GM20431 (cell line): ENCODE results near the gene PDE6G.
"Not testable (repeated sequence)": the region's sequence is repeated elsewhere in the genome, so short reads cannot be mapped to it uniquely, and the experiment has no call there.

ENCODE experiments used
- in situ Hi-C: fragments of 300-500 bp; cut with MseI, MboI; formaldehyde crosslinking; loops from one replicate; pipeline ENCODE4 v1.15.0; 2020; ENCODE audit warnings: low sequenced_read_pairs; ENCODE audit not compliant: unreplicated experiment

The PDE6G gene

DNA sequence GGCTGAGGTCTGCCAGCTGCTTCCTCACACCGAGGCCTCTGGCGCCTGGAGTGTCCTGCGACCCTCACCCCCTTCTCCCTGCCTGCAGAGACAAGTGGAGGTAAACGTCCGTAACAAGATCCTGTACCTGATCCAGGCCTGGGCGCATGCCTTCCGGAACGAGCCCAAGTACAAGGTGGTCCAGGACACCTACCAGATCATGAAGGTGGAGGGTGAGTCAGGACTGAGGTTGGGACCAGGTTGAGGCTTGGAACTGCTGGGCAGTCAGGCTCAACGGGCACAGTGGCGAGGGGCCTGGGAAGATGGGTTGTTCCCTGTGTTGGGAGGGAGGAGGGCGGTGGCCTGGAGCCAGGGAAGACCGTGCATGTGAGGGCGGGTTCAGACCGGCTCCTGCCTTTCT is 32.3 kb upstream of the PDE6G start:
- in situ Hi-C loops = no loop called here

DNA sequence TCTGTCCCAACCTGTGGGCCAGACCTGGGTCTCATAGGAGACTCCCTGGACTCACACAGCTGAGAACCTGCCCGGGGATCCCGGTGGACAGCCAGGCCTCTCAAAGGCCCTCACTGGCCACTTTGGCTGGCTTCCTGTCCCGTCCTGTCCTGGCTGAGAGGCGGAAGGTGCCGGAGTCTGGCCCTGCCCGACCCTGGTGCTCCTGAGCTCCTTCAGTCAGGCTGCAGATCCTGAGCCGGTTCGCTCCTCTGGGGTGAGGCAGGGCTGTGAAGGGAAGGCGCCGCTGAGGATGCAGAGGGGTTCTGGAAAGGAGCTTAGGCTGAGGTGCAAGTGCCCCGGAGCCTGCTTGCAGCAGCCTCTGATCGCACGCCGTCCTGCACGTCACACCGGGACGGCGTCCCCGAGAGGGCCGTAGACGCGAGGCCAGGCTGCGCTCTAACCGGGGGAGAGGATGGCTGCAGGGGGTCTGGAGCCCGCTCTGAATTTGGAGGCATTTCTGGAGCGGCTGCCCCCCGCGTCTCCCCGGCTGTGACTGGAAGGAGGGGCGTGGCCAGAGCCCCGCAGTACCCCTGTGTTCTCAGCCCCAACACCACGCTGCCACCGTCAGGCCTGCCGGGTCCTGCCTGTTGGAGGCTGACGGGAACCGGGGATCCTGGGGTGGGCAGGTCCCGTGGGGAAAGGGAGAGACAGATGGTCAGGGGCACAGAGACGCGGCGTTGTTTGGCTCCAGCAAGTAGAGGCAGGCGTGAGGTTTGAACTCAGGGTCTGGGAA is 31.6 kb upstream of the PDE6G start:
- in situ Hi-C loops = no loop called here

DNA sequence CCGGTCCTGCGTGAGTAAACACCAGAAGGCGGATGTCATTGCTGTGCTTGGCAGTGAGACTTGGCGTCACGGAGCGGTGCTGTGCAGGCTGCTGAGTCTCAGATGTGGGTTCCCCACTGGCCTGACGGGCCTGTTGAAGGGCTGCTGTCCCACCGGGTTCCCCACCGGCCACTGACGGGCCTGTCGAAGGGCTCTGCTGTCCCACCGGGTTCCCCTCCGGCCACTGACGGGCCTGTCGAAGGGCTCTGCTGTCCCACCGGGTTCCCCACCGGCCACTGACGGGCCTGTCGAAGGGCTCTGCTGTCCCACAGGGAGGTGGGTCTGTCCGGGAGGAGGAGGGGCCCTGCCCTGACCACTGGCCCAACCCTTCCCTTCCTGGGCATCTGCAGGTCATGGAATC is 30.3 kb upstream of the PDE6G start:
- in situ Hi-C loops = no loop called here

DNA sequence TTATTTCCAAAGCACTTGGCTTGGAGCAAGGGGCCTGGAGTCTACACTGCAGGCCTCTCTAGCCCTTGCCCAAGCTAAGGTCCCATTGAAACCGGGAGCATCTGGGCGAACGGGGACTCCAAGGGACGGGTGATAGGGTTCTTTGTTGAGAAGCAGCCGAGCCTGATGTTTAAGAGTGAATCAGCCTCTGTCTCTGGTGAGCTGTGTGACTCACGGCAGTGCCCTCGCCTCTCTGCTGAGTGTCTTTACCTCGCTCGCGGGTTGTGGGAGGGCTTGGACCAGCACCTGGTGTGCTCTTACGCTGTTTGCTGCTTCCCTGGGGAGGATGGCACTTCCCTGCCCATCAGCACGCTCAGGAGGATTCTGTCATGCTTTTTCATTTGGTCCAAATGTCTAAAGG is 28.8 kb upstream of the PDE6G start:
- in situ Hi-C loops = no loop called here

DNA sequence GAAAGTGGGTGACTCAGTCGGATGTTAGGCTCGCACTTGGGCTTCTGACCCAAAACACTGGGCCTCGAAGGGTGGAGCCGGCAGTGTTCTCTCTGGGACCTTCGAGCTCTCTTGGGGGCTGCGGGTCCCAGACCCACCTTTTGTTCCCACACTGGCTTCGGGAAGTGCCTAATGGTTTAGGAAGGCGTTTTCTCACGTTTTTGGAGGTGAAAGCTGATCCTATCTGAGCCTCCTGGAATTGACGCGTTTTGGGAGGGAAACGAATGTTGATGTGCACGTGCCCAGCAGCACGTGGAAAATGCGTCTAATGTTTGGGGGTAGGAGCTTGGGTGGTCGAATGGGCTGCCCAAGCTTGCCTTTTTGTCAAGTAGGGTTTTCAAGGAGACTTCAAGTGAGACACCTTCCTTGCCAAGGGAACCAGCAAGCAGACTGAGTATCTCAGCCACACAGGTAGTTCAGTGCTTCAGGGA is 28.1 kb upstream of the PDE6G start:
- in situ Hi-C loops = no loop called here

DNA sequence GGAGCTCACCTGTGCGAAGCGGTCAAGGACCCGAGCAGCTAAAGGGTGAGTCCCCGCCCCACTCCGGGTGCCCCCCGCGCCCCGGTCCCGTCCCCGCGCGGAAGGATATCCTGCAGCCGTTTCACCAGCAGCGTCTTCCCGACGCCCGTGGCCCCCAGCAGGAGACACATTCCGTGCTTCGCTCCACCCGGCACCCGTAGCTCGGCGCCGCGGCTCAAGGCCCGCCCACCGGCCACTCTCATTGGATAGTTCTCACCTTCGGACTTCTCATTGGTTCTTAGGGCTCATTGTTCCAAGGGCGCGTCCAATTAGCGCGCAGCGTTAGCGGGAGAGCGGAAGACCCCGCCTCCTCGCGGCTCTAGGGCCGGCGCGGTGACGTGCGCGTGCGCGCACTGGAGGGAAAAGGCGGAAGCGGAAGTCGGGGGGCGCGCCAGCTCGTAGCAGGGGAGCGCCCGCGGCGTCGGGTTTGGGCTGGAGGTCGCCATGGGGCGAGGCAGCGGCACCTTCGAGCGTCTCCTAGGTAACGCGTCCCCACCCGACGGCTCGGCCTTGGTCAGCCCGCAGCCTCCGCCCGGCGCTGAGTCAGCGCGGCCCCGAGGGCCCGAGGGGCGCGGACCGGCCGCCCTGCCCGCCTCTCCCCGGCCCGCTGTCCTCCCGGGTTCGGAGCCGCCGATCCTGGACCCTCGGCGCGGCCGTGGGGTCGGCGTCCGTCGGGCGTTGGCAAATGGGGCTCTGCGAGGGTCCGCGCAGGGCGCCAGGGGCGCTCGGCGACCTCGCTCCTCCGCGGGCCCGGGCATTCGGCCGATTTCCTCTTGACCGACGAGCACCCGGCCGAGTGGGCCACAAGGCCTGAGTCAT is 27.5 kb upstream of the PDE6G start, which contains the start of the genes ARL16 and HGS:
Gene ARL16 (minus strand): TSS at position 214 of the 858 bp plus-strand sequence. CDS start 44 bp downstream, at position 170.
Gene HGS (plus strand): TSS at position 428 of the 858 bp plus-strand sequence. CDS start 56 bp downstream, at position 484.
- in situ Hi-C loops = no loop called here

DNA sequence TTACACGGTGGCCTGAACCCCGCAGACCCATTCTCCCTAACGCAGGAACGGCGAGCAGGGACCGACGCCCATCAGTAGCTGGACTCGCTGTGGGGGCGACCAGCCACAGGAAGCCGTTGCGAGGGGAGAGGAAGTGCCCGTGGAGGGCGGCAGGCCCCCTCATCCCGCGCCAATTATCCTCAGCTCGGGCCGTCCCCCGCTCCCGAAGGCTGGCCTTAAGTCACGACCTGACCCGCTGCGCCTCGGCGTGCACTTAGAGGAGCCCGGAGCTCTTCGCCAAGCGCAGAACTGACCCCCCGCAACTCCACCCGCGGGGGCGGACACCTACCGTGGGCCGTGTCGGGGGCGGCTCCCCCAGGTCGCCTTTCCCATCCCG is 26.9 kb upstream of the PDE6G start:
- in situ Hi-C loops = no loop called here

DNA sequence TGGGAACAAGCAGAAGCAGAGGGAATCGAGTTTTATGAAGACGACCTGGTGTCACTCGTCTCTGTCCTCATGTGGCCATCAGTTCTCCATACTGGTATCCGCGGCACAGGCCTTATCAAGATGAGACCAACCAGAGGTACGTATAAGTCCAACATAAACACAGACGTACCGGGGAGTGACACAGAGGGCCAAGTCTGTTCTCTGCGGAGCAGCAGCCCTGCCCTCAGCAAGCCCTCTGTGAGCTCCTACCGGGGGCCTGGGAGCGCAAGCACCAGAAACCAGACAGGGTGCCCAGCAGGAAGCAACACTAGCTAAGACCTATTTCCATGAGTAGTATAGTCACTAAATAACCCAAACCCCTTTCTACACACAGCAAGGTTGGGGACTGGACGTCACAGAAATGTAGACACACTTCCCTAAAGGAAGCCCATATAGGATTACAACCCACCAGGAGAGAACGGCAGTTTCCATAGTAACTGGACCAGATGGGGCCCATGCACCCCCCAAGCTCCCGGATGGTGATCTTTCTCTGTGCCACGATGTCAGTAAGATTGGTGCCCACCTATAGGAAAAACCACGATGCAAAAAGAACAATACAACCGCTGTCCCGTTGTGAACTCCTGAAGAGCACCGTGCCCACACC is 26.3 kb upstream of the PDE6G start:
- in situ Hi-C loops = no loop called here

DNA sequence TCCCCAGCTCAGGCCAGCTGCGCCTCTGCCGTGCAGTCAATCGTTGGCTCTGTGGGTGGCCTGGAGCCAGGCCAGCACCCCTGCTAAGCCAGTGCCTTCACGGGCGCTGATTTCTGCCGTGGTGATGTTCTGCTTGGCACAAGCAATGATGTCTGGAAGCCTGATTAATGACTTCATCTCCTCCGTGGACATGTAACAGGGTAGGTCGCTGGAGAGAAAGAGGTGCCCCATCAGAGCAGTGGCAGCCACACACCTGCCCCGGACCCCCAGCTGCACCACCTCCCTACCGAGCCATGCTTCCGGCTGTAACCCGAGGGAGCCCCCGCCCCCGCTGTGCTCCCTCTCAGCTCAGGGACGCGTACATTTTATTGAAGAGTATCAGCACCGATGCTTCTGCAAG is 25.3 kb upstream of the PDE6G start:
- in situ Hi-C loops = no loop called here

DNA sequence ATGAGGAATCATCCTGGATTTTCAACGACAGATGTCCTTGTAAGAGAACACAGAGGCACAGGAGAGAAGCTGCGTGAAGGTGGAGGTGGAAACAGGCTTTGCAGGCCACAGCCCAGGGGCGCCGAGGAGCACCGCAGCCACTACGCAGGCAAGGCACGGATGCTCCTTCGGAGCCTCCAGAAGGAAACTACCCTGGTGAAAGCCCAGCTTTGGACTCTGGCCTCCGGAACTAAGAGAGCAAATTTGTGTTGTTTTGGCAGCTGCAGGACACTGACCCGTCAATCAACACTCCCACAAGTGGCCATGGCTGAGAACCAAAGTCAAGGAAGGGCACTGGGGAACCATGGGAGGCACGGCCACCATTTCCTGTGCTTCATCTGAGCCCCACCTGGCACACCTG is 23.8 kb upstream of the PDE6G start:
- in situ Hi-C loops = no loop called here

DNA sequence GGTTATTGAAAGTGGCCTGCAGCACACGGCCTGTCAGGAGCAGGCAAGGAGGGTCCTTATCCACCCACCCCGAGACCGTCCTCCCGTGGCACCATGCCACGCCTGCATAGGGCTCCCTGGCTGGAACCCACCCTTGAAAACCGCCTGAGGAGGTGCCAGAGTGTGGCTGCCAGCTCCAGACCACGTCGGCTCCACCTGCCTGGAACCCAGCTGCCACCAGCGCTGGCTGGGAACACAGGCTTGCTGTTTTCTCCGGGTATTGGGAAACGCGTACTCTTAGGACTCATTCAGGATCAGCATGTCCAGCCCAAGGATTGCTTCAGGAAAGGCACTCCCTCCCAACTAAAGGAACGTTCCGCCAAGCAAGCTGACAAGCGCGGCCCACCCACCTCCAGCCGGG is 20.6 kb upstream of the PDE6G start:
- in situ Hi-C loops = no loop called here

DNA sequence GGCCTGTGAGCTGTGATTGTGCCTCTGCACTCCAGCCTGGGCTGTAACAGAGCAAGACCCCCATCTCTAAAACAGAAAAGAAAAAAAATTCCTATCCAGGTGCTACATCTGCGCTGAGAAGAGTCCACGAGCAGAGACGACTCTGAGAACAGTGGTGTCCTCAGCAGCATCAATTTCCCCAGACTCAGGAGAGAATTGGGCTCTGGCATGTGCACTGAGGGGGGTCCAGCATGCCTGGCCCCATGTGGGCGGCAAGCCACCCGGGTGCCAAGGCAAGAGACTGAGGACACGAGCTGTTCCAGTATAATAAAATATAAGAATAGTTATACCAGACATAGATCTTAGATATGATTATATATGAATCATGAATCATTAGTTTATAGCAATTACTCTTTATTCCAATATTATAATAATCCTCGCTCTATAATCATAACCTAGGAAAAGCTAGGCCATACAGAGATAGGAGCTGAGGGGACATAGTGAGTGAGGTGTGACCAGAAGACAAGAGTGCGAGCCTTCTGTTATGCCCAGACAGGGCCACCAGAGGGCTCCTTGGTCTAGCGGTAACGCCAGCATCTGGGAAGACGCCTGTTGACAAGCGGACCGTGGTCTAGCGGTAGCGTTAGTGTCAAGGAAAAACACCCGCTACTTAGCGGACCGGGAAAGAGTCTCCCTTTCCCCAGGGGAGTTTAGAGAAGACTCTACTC is 19.3 kb upstream of the PDE6G start:
- in situ Hi-C loops = not testable (repeated sequence)

DNA sequence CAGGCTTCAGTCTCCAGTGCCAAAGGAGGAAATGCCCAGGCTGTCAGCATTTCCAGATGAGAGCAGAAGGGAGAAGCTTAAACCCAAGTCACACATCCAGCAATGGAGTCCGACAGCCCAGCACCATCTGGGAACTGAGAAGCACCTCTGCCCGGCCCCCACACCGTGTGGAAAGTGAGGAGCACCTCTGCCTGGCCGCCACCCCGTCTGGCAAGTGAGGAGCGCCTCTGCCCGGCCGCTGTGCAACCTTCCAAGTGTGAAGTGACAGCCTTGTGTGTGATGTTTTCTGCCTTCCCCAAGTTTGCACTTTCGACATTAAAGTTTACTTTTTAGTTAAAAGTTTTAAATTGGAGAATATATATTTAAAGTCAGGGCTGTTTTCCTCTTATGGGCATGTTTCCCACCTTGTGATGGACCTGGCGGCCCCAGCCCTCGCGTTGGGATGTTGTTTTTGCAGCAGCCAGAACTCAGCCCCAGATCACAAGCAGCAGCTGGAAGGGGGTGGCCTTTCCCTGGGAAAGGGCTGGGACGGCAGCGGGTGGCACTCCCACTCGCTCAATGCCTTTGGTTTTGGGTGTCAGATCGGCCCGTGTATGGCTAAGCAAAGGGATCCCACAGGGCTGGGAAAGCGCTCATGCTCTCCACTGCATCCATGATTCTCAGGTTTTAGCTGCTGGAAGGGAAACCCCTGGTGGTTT is 17.4 kb upstream of the PDE6G start:
- in situ Hi-C loops = no loop called here

DNA sequence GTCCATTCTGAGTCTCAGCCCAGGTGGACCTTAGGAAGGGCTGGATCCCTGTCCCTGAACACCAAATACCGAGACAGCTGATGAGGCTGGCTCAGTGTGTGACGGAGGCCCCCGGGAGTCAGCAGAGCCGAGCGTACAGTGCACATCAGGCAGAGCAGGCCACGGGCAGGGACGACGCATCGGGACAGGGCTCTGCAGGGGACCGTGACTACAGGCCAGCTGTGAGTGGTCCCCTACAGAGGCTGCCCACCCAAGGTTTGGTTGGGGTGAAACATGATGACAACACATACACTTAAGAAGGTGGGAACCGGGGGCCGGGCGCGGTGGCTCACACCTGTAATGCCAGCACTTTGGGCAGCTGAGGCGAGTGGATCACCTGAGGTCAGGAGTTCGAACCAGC is 16.6 kb upstream of the PDE6G start:
- in situ Hi-C loops = no loop called here

DNA sequence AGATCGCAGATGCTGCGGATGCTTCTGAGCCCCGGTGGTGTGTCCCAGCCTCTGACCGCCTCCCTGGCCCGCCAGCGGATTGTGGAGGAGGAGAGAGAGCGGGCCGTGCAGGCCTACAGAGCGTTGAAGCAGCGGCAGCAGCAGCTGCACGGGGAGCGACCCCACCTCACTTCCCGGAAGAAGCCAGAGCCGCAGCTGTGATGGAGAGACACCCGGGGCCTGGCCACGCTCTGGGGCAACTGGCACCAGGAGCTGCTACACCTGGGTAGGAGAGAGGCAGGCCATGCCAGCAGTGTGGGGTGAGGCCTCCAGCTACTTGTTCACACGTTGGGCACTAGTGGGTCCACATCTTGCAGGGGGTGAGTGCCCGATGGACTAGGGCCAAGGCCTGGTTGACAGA is 16.2 kb upstream of the PDE6G start:
- in situ Hi-C loops = no loop called here

DNA sequence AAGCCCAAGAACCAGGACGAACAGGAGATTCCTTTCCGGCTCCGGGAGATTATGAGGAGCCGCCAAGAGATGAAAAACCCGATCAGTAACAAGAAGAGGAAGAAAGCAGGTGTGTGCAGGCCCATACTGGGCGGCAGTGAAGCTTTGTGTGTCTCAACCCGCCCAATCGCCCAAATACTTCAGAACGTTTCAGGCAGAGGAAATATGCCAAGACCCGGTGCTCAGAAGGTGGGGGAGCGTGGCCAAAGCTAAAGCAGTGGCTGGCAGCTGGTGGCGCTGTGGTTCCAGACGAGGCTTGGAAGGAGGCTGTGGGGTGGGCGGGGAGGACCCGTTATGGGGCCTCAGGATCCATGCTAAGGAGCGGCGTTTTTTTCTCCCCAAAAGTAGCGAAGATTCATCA is 11.4 kb upstream of the PDE6G start:
- in situ Hi-C loops = no loop called here

DNA sequence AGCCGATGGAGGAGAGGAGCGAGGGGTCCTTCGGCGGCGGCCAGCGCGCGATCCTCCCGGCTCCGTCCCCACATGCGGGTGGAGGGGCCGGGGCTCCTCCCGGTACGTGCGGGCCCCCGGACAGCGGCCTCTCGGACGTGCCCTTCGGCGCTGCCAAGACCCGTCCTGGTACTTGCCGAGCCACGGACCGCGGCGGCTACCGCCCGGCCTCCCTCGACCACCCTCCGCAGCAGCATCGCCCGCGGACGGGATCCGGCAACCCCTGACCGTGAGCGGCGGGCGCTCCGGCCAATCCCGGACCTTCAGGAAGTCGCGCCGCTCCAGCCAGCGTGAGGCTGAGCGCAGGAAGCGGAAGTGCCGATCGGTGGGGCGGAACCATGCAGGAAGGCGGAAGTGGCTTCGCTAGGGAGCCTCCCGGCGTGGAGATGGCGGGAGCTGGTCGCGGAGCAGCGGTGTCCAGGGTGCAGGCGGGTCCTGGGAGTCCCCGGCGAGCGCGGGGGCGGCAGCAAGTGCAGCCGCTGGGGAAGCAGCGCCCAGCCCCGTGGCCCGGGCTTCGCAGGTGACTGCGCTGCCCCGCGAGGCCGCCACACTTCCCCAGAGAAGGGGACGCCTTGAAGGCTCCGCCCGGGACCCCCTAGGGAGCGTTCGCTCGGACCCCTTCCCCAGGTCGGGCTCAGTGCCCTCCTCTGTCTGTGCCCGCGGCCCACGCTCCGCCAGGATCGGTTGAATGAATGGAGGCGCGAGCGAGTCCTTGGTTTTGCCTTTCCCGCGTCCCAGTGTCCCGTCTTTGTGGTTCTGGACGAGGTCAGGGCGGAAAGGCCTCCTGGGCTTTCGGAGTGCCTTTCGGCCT is 10.2 kb upstream of the PDE6G start, which contains the start of the genes CCDC137 and OXLD1:
Gene CCDC137 (plus strand): TSS at position 396 of the 850 bp plus-strand sequence. CDS start 30 bp downstream, at position 426.
Gene OXLD1 (minus strand): TSS at position 264 of the 850 bp plus-strand sequence. CDS start 28 bp downstream, at position 236.
- in situ Hi-C loops = no loop called here

DNA sequence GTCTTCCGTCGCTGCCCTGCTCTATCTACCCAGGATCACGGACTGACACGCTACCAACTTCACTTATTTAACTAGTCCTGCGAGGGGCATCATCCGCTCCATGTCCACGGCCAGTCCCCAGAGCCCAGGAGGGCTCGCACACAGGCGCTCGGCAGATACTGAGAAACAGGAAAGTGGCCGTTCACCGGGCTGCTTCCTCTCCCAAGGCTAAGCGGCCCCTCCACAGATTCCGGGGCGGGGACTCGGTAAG is 9.7 kb upstream of the PDE6G start:
- in situ Hi-C loops = no loop called here
